Mesodermal cell (in vitro differentiated cells): ENCODE measurements around the gene CCDC30.

Experiments
- H3K27ac ChIP-seq: 2 replicates; pipeline ENCODE4 v1.7.0; 2013; ENCODE audit warnings: mild to moderate bottlenecking, low read depth, low read length, moderate library complexity; ENCODE audit not compliant: severe bottlenecking
- H3K36me3 ChIP-seq: 2 replicates; pipeline ENCODE4 v1.7.1; 2013; ENCODE audit warnings: mild to moderate bottlenecking, low read length, moderate library complexity; ENCODE audit not compliant: control insufficient read depth, insufficient read depth
- H3K4me1 ChIP-seq: one replicate; pipeline ENCODE4 v1.7.1; 2013; ENCODE audit warnings: mild to moderate bottlenecking, low read length; ENCODE audit not compliant: insufficient read depth, control insufficient read depth, poor library complexity, severe bottlenecking
- H3K4me3 ChIP-seq: 2 replicates; pipeline ENCODE4 v1.7.0; 2013; ENCODE audit warnings: low read length, control low read depth, mild to moderate bottlenecking; ENCODE audit not compliant: insufficient read depth, poor library complexity, severe bottlenecking; ENCODE audit errors: extremely low read depth
- H3K9me3 ChIP-seq: 2 replicates; pipeline ENCODE4 v1.7.1; 2013; ENCODE audit warnings: mild to moderate bottlenecking, low read length, moderate library complexity; ENCODE audit not compliant: control insufficient read depth
- WGBS, 2 experiments: methylation state at CpG; one replicate each; pipeline ENCODE4 v1.1.5; 2013; ENCODE audit warnings: missing lambda C conversion rate in 2 of 2; ENCODE audit not compliant: insufficient coverage in 2 of 2; 5-methylcytosine and 5-hydroxymethylcytosine counted together

Gene CCDC30

GRCh38 chr1:42427240-42427639 lies 35.8 kb upstream of the CCDC30 start:
- no peak overlapping the region for H3K4me3 ChIP-seq
- H3K9me3 ChIP-seq = no peaks in the 10 kb centered on the region
- peaks cover 5% of the 10 kb centered on the region for H3K4me1 ChIP-seq
- WGBS, 2 experiments = 60 to 92% methylated on average over 1 to 2 of the region's 4 CpGs
- no peak overlapping the region for H3K27ac ChIP-seq
- H3K36me3 ChIP-seq = no peaks in the 10 kb centered on the region

DNA sequence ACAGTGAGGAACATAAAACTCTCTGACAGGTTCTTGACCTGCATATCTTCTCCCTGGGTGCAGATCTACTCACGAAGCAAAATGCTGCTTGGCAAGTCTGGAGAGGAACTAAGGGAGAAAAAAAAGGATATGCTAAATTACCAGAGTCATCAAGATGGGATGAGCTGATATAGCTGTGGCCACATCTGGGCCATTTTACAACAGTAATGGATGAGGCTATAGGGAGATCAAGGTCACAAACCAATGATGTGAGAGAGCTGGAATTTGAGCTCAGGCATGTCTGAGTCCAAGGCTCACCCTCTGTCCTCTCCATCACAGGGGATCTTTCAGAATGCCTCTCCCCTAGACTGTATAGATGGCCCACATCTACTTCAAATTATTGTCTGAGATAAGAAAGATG lies 33.5 kb upstream of the CCDC30 start:
- H3K9me3 ChIP-seq = no peaks in the 10 kb centered on the region
- H3K4me1 ChIP-seq = peaks cover 10% of the 10 kb centered on the region
- H3K27ac ChIP-seq = no peak overlapping the region
- no peak overlapping the region for H3K4me3 ChIP-seq
- 100% methylated on average over 1 of the region's 1 CpG for WGBS, 2 experiments
- H3K36me3 ChIP-seq = no peaks in the 10 kb centered on the region

- Histone ChIP-seq H3K27ac (no peak overlapping the region), H3K36me3 (no peaks in the 10 kb centered on the region), H3K4me3 (no peak overlapping the region), H3K4me1 (peaks cover 10% of the 10 kb centered on the region), H3K9me3 (no peaks in the 10 kb centered on the region)
- WGBS, 2 experiments = 75 to 86% methylated on average over 1 of the region's 3 CpGs
Measured at GRCh38 chr1:42430286-42431135, 32.6 kb upstream of the CCDC30 start.

GRCh38 chr1:42431514-42431913 lies 31.6 kb upstream of the CCDC30 start:
- no peaks in the 10 kb centered on the region for H3K36me3 ChIP-seq
- no peak overlapping the region for H3K27ac ChIP-seq
- 88 to 100% methylated on average over 1 of the region's 3 CpGs for WGBS, 2 experiments
- H3K9me3 ChIP-seq = no peaks in the 10 kb centered on the region
- H3K4me1 ChIP-seq = peaks cover 10% of the 10 kb centered on the region
- no peak overlapping the region for H3K4me3 ChIP-seq

GRCh38 chr1:42432714-42433113 lies 30.4 kb upstream of the CCDC30 start:
- no peaks in the 10 kb centered on the region for H3K9me3 ChIP-seq
- peaks cover 5% of the 10 kb centered on the region for H3K4me1 ChIP-seq
- no peak overlapping the region for H3K4me3 ChIP-seq
- WGBS, 2 experiments = 92 to 100% methylated on average over 2 to 3 of the region's 4 CpGs
- H3K36me3 ChIP-seq = no peaks in the 10 kb centered on the region
- no peak overlapping the region for H3K27ac ChIP-seq

GRCh38 chr1:42433369-42433768 lies 29.7 kb upstream of the CCDC30 start:
- H3K4me1 ChIP-seq = peaks cover 5% of the 10 kb centered on the region
- no peaks in the 10 kb centered on the region for H3K9me3 ChIP-seq
- H3K27ac ChIP-seq = no peak overlapping the region
- no peaks in the 10 kb centered on the region for H3K36me3 ChIP-seq
- H3K4me3 ChIP-seq = no peak overlapping the region
- WGBS, 2 experiments = 93 to 94% methylated on average over 5 of the region's 6 CpGs

DNA sequence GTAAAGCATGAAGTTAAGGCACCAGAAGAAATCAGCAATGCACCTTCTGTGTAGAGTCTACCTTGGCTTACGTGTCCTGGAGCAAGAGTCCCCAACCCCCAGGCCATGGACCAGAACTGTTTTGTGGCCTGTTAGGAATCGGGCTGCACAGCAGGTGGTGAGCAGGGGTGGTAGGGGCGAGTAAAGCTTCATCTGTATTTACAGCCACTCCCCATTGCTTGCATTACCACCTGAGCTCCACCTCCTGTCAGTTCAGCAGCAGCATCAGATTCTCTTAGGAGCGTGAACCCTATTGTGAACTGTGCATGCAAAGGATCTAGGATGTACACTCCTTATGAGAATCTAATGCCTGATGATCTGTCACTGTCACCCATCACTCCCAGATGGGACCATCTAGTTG lies 28.7 kb upstream of the CCDC30 start:
- Histone ChIP-seq H3K4me1 (peaks cover 5% of the 10 kb centered on the region), H3K36me3 (no peaks in the 10 kb centered on the region), H3K27ac (no peak overlapping the region), H3K9me3 (no peaks in the 10 kb centered on the region), H3K4me3 (no peak overlapping the region)
- WGBS, 2 experiments = 88 to 100% methylated on average over 3 to 4 of the region's 4 CpGs

DNA sequence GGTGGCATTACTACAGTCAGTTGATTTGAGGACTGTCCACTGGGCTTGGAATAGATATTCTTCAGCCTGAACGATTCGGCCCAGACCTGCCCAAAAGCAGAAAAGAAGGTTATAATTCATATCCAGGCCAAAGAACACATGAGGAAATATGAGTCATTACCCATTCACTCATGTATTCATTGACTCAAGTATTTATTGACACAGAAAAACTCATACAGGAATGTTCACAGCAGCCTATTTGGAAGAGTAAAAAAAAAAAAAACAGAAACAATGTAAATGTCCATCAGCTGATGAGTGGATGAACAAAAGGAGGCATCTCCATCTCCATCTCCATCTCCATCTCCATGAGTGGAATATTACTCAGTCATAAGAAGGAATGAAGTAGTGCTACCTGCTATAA lies 23.1 kb upstream of the CCDC30 start:
- no peak overlapping the region for H3K27ac ChIP-seq
- no peak overlapping the region for H3K4me3 ChIP-seq
- 60 to 90% methylated on average over 1 to 2 of the region's 2 CpGs for whole genome bisulfite sequencing, 2 experiments
- H3K36me3 ChIP-seq = no peaks in the 10 kb centered on the region
- H3K4me1 ChIP-seq = no peaks in the 10 kb centered on the region
- no peaks in the 10 kb centered on the region for H3K9me3 ChIP-seq

DNA sequence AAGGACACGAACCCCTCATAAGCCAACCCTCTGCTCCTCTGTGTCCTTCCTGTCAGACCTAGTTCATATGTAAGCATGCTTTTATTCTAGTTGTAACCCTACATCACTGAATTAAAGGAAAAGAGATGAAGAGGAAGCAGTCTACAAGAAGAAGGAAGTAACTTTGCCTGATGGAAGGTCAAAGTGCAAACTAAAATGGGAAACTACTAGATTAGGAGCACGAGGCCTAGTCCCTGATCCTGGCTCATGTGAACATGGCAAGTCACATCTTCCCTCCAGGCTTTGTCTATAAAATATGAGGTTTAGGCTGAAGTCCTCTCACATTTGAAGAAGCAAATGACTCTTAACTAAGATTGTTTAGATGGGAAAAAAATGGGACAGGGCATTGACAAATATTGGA lies 20.4 kb upstream of the CCDC30 start:
- no peak overlapping the region for H3K4me3 ChIP-seq
- no peaks in the 10 kb centered on the region for H3K36me3 ChIP-seq
- 83 to 90% methylated on average over 1 of the region's 2 CpGs for WGBS, 2 experiments
- H3K9me3 ChIP-seq = no peaks in the 10 kb centered on the region
- H3K27ac ChIP-seq = no peak overlapping the region
- no peaks in the 10 kb centered on the region for H3K4me1 ChIP-seq

- Histone ChIP-seq H3K27ac (no peak overlapping the region), H3K4me1 (no peaks in the 10 kb centered on the region), H3K9me3 (no peaks in the 10 kb centered on the region), H3K36me3 (no peaks in the 10 kb centered on the region), H3K4me3 (no peak overlapping the region)
Measured at GRCh38 chr1:42449256-42449655, 13.8 kb upstream of the CCDC30 start.

DNA sequence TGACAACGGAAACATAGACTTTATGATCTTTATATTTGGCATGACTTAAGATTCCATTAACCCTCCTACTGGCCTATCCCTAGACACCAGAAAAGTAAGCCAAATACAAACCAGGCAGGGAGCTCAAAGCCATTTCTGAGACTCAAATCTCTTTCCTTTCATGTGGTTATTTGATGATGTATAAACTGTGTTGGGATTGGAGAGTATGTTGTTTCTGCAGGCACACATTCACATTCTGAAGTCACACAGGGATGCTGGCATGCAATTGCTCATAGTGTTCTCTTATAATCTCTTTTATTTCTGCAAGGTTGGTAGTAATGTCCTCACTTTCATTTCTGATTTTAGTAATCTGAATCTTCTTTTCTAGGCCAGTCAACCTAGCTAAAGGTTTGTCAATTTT lies 13.0 kb upstream of the CCDC30 start:
- H3K27ac ChIP-seq = no peak overlapping the region
- no peak overlapping the region for H3K4me3 ChIP-seq
- H3K9me3 ChIP-seq = no peaks in the 10 kb centered on the region
- no peaks in the 10 kb centered on the region for H3K36me3 ChIP-seq
- H3K4me1 ChIP-seq = no peaks in the 10 kb centered on the region
- WGBS, 2 experiments = 100% methylated on average over 1 of the region's 1 CpG; no CpG with 5 or more reads in 1 of the 2 experiments
